Cortex of kidney (tissue), 1 donor: ENCODE results near the gene CDK18.

ENCODE experiments used
- DNase-seq: peaks from one replicate; lab custom pipeline; 2025; lab: John Stamatoyannopoulos, UW

The CDK18 gene

GRCh38 chr1:205505076-205505729 lies 734 bp downstream of the CDK18 start:
- DNase-seq, result no peak

GRCh38 chr1:205505791-205506190 lies 1.3 kb downstream of the CDK18 start:
- no peak for DNase-seq

- no peak for DNase-seq
These were observed 2.1 kb downstream of the CDK18 start for GRCh38 chr1:205506409-205507200.

DNA sequence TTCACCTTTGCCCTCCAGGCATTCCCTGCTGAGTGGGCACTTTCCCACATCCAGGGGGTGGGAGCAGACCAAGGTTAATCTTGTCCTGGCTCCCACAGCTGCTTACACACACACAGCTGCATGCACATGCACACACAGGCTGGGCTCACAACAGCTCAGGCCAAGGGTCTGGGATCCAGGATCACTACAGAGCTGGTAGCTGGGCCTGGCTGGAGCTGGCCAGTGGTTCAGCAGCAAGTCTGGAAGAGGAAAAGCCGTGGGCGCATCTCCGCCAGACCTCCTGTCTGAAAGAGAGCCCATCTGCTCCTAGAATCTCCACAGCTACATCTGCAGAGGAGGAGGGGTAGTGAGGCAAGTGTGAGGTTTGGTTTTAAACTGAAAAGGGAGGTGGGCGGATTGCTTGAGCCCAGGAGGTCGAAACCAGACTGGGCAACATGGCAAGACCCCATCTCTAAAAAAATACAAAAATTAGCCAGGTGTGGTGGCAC lies 3.8 kb downstream of the CDK18 start:
- DNase-seq, result no peak

DNA sequence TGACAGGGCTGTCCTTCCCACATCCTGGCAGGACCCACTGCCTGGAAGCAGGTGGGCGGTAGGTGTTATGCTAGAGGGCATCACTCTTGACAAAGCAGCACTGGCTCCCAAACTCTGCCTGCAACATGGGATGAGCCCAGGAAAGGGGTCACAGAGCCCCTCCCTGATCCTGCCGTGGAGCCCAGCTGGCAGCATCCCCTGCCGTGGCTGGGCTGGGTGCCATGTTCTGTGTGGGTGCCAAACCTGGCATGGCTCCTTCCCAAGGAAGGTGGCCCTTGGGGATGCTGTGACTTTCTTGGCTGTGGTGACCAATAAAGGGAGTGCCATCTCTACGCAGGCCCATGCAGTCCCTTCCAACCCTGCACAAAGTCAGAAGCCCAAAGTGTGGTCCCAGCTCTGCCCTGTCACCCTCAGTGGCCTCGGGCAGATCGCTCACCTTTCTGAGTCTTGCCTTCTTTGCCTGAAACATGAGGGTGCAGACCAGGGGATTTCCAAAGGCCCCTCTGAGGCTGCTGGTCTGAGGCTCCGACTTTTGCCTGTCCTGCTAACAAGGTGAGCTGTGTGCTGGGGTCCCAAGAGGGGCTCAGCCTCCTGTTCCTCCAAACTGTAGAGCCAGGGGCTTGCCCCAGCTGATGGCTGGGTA lies 6.0 kb downstream of the CDK18 start:
- no peak for DNase-seq

GRCh38 chr1:205510951-205511330 lies 6.5 kb downstream of the CDK18 start:
- DNase-seq, result no peak

GRCh38 chr1:205512059-205513045 lies 7.9 kb downstream of the CDK18 start:
- no peak for DNase-seq

DNA sequence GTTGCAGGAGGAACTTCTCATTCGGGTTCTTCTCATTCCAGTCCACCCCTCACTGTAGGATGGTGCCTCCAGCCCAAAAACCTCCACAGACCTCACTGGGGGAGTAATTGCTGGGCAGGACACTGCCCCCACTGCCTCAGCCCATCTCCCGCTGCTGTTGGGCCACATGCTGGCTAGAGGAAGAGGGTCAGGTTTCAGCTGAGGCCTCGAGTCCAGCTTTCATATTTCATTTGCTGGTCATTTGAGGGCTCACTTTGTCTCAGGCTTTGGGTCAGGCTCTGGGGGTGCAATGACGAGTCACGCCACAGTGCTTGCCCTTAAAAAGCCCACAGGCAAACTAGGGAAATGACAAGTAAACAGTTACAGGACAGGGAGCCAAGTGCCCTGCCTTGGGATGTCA lies 9.3 kb downstream of the CDK18 start:
- no peak for DNase-seq

- DNase-seq, result no peak
These were observed 10.0 kb downstream of the CDK18 start for GRCh38 chr1:205514211-205515142.

DNA sequence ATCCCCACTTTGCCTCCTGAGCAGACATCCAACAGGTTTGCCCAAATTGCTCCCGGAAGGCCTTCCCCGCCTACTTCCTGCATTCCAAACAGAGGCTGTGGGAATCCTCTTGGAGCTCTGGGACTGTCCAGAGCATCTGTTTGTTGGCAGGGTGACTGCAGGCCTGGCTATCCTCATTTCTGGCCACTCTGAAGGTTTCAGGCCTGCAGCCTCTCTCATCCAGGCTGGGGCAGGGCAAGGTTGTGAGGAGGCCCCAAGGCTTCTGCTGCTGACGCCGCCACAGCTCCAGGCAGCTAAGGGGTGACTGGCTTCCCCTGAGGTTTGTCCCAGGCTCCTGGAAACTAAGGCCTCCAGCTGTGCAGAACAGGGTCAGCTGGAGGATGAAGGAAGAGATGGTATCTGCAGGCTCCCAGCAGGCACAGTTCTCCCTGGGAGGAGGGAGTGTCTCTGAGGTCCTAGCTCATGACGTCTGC lies 11.3 kb downstream of the CDK18 start:
- no peak for DNase-seq

GRCh38 chr1:205516362-205516761 lies 11.9 kb downstream of the CDK18 start:
- no peak for DNase-seq

GRCh38 chr1:205517288-205517687 lies 12.8 kb downstream of the CDK18 start:
- DNase-seq, result no peak

GRCh38 chr1:205517763-205518162 lies 13.3 kb downstream of the CDK18 start:
- DNase-seq, result no peak

- DNase-seq, result no peak
These were observed 14.4 kb downstream of the CDK18 start for GRCh38 chr1:205518661-205519540.

DNA sequence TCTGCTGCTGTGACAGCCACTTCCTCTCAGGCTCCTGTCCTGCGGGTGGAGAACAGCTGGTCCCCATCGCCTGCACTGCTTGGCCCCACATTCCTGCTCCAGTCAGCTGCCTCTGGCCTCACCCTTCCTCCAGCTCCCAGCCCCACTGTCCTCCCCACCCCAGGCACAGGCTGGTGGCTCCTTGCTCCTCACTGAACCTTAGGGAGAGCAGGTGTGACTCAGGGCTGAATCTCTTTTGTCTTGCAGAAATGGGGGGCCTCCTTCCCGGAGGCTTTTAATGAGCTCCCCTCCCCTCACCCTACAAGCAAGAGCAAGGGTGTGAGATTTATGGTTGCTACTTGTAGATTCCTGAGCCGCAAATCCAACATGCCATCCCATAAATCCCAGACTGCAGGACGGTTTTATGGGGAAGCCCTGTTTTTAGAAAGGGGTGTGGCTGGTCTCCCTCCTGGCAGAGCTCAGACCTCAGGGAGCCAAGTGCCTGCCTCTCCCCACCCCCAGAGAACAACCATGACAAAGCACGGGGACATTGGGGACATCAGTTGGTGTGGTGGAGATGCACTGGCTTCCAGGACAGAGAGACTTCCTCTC lies 15.2 kb downstream of the CDK18 start:
- no peak for DNase-seq

DNA sequence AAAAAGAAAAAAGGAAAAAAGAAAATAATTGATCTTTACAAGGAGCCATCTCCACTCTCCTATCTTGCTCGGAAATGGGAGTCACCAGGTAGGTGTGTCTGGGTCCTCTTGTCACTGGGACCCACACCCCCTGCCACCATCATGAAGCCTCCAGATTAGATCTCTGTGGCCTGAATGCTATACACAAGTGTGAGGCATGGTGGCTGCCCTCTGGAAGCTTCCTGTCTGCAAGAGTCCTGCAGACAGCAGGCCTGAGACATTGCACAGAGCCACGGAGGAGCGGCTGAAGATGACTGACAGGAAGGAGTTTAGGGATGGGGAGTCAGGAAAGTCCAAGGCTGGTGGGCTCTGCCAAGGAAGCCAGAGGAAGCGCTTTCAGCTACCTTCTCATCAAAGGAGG lies 16.2 kb downstream of the CDK18 start:
- DNase-seq, result no peak

GRCh38 chr1:205521686-205522085 lies 17.2 kb downstream of the CDK18 start:
- no peak for DNase-seq

DNA sequence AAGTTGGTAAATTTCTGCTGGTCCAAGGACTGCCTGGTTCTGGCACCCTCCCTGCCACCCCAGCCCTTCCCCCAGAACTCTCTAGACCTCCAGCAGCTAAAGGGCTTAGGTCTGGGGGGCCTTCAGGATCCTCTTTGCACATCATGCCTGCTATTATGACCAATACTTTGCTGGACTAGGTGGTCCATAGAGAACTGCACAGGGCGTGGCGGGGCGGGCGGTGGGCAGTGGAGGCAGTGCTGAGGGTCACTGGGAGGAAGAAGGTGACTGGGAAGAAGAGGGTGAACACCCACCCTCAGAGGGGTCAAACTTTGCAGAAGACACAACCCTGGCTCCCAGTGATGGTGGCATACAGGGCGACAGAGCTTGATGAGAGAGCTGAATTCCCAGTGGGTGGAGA lies 18.2 kb downstream of the CDK18 start:
- DNase-seq, result no peak

- no peak for DNase-seq
These were observed 18.9 kb downstream of the CDK18 start for GRCh38 chr1:205523261-205523890.
